Dendritic cell treated with granulocyte-macrophage colony-stimulating factor and Interleukin-4, amounts not matched to agents 40 ng/mL and 50 ng/mL, for 4 days (primary cell): ENCODE data around the gene CCDC148.

Source experiments
- H3K27ac Mint-ChIP-seq: one replicate; pipeline ENCODE4 v1.8.0; 2022; ENCODE audit warnings: mild to moderate bottlenecking, mixed read lengths
- H3K27me3 Mint-ChIP-seq: one replicate; pipeline ENCODE4 v1.8.0; 2022; ENCODE audit warnings: mild to moderate bottlenecking, mixed read lengths
- H3K36me3 Mint-ChIP-seq: one replicate; pipeline ENCODE4 v1.8.0; 2022; ENCODE audit warnings: low read depth, mixed read lengths
- H3K4me1 Mint-ChIP-seq: one replicate; pipeline ENCODE4 v1.8.0; 2022; ENCODE audit warnings: low read depth, mixed read lengths
- H3K4me3 Mint-ChIP-seq: one replicate; pipeline ENCODE4 v1.8.0; 2022; ENCODE audit warnings: mild to moderate bottlenecking, moderate library complexity, mixed read lengths
- H3K9me3 Mint-ChIP-seq: one replicate; pipeline ENCODE4 v1.8.0; 2022; ENCODE audit warnings: mixed read lengths
- intact Hi-C: fragments of 100-400 bp; cut with micrococcal nuclease; formaldehyde crosslinking; loops from one replicate; pipeline ENCODE4 v1.15.0; 2022

Gene CCDC148

DNA sequence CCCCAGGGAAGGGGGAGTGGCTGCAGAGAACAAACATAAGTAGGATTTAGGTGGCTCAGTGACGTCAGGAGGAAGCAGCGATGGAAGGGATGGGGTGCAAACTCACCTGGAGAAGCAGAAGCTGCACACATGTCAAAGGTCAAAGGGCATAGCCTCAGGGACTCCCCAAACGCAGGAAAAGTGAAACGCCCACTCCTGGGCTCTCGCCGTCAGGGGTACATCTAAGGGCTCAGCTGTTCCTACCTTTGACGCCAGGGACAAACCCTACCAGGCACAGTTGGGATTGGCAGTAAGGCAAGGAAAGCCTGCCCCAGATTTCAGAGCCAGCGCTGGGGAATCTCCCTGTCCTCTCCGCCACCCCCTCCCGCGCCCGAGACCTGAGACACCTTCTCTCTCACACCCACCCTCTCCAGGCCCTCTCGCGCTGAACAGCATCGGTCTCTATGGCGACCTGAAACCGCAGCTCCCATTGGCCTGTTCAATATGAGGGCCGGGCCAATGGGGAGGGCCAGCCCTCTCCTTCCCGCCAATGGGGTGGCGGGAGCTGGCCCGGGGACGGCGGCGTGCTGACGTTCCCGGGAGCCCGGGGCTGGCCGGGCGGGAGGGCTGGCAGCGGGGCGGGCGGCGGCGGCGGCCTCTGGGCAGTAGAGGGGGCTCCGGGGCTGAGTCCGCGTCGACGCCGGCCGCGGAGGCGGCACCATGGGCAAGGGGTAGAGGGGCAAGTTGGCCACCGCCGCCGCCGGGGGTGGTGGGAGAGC, at the start of gene CCDC148, which contains the start of gene PKP4:
Gene CCDC148 (minus strand): TSS at position 445 of the 758 bp plus-strand sequence. CDS start 314 bp downstream, at position 131.
Gene PKP4 (plus strand): TSS at position 644 of the 758 bp plus-strand sequence. CDS start 76,233 bp downstream, outside the sequence.
- Mint-ChIP-seq H3K9me3 (no peaks in the 10 kb centered on the region), H3K36me3 (peaks cover 15% of the 10 kb centered on the region), H3K4me3 (peak within 1 kb of the TSS; percentile 98), H3K27me3 (peaks cover 34% of the 10 kb centered on the region), H3K4me1 (peaks cover 22% of the 10 kb centered on the region), H3K27ac (peak within 1 kb of the TSS; percentile 96)
- intact Hi-C loops: loop anchor here (5.0 kb wide), 1 partner anchor 434 kb away; no protein-coding TSS in a partner anchor

DNA sequence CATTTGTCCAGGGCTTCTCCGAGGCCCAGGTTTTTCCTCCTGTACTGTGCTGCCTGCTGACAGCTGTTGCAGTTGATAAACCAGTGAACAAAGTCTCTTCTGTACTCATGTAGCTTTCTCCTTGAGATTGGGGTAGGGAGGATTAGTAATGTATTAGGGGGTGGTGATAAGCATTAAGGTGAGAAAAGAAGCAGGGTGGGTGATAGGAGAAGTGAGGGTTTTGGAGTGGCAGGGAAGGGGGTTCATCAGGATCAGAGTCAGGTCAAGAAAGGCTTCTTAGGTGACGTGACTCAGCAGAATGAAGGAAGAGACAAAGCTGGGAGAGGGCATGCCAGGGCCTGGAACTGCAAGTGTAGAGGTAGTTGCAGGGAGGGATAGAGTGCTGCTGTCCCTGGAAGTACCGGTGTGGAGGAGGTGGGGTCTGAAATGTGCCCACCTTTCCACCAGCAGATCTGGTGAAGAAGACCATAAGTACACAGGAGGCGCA, 48.9 kb upstream of the CCDC148 start:
- H3K9me3 Mint-ChIP-seq: no peaks in the 10 kb centered on the region
- peaks cover 4% of the 10 kb centered on the region for H3K4me1 Mint-ChIP-seq
- no peaks in the 10 kb centered on the region for H3K27me3 Mint-ChIP-seq
- H3K36me3 Mint-ChIP-seq: no peaks in the 10 kb centered on the region
- H3K27ac Mint-ChIP-seq: no peak overlapping the region
- no peak overlapping the region for H3K4me3 Mint-ChIP-seq
- intact Hi-C loops: no loop called here

DNA sequence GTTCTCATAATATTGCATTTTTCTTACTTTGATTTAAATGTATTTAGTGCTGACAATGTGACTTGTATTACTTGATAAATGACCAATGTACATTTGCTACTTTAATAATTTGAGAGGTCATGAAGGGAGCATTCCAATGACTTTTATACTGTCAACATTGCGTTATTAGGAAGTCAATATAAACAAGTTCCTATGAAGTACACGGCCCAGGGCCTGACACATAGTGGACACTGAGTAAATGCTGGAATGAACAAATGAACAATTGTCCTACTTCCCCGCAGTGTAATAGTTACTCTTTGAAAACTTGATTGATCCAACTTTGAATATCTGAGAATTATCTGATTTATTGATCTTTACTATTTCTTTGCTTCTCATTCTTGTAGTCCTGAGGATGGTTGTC, 47.5 kb upstream of the CCDC148 start:
- intact Hi-C loops: no loop called here
- Mint-ChIP-seq H3K4me1 (no peaks in the 10 kb centered on the region), H3K27ac (no peak overlapping the region), H3K27me3 (no peaks in the 10 kb centered on the region), H3K36me3 (no peaks in the 10 kb centered on the region), H3K4me3 (no peak overlapping the region), H3K9me3 (no peaks in the 10 kb centered on the region)

DNA sequence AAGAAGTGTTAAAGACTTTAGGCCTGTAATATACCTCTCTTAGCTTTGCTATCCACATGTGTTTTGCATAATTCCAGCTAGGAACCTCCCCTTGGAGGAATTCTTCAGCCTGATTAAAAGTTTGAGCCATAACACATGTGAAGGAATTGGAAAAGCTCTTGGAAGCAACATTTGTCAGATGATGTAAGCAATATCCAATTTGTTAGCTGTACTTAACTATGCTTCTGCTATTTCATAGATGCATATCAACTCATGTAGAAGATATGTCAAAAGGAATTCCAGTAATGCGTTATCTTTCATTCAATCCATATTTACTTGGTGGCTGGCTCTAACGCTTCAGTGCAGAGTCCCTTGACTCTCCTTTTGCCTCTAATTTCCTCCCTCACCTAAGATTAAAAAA, 46.4 kb upstream of the CCDC148 start:
- no peaks in the 10 kb centered on the region for H3K36me3 Mint-ChIP-seq
- H3K9me3 Mint-ChIP-seq: no peaks in the 10 kb centered on the region
- no peak overlapping the region for H3K4me3 Mint-ChIP-seq
- intact Hi-C loops: no loop called here
- no peak overlapping the region for H3K27ac Mint-ChIP-seq
- no peaks in the 10 kb centered on the region for H3K4me1 Mint-ChIP-seq
- H3K27me3 Mint-ChIP-seq: no peaks in the 10 kb centered on the region

DNA sequence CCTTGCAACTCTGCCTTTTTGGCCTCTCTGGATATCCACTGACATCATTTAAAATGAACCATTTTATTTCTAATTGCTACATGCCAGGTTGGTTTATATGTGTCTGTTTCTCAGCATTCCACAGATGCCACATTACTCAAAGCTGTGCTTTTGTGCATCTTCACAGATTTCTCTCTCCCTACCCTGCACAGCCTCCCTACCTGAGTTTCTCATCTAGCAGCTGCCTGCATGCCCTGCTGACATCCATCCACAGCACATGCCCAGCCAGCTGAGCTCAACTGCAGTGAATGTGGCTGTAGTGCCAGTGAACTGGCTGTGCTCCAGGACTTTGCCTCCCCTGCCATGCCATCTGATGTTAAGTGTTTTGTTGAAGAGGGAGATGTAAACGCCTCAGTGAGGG, 44.7 kb upstream of the CCDC148 start:
- Mint-ChIP-seq H3K27me3 (no peaks in the 10 kb centered on the region), H3K4me3 (no peak overlapping the region), H3K4me1 (no peaks in the 10 kb centered on the region)

DNA sequence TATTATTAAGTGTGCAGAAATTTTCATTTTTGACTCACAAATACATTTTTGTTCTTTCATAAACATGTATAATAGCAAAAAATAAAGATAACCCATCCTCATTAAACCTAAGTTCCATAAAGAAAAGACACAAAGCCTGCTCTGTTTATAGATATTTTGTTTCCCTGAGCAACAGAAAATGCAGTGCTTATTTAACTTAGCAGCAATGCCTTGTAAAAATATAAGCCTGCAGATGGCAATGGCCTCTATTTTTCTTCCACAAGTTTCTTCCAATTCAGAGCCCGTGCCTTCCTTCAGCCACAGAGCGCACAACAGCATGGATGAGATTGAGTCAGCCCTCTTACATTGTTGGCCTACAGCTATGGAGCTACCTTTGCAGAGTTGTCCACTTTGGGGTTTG, 43.8 kb upstream of the CCDC148 start:
- no peaks in the 10 kb centered on the region for H3K36me3 Mint-ChIP-seq

More for the DNA sequence above, 44.7 kb upstream of the CCDC148 start:
- Mint-ChIP-seq H3K9me3 (no peaks in the 10 kb centered on the region), H3K36me3 (no peaks in the 10 kb centered on the region), H3K27ac (no peak overlapping the region)
- intact Hi-C loops: no loop called here

DNA sequence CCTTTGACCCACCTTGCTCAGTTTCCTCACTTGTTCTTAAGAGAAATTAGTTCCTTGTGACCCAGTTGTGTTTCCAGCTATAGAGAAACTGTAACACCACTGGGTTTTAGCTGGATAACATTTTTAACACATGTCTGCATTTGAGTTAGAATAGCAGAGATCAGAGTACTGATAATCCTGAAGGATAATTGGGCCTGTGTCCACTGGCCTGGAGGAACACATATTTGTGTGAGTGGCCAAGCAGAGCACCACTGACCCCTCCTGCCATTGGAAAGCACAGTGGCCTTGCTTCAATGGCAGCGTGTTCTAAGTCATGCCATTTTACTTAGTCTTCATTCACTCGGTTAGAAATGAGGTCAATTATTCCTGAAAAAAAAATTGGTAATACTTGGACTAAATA, 42.8 kb upstream of the CCDC148 start:
- no peak overlapping the region for H3K27ac Mint-ChIP-seq
- no peaks in the 10 kb centered on the region for H3K9me3 Mint-ChIP-seq
- H3K4me3 Mint-ChIP-seq: no peak overlapping the region
- intact Hi-C loops: no loop called here
- no peaks in the 10 kb centered on the region for H3K36me3 Mint-ChIP-seq
- H3K4me1 Mint-ChIP-seq: no peaks in the 10 kb centered on the region
- H3K27me3 Mint-ChIP-seq: no peaks in the 10 kb centered on the region

More for the DNA sequence above, 43.8 kb upstream of the CCDC148 start:
- intact Hi-C loops: no loop called here
- no peaks in the 10 kb centered on the region for H3K4me1 Mint-ChIP-seq
- no peak overlapping the region for H3K27ac Mint-ChIP-seq
- no peaks in the 10 kb centered on the region for H3K27me3 Mint-ChIP-seq
- H3K9me3 Mint-ChIP-seq: no peaks in the 10 kb centered on the region
- no peak overlapping the region for H3K4me3 Mint-ChIP-seq

DNA sequence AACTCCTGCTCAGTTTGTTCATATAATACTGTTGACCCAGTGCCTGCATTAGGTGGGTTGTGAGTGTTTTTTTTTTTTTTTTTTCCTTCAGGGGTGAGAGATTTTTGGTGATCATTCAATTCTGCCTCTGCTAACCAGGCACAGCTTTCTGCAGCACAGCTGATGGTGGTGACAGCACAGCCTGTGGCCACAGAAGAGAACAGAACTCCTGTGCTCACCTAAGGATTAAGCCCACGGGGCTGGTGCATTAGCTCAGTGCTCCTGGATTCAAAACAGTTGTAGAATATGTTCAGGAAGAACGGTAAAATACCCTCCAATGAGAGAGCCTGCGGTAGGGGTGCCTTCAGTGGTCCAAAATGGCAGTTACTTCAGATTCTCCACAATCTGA, 42.2 kb upstream of the CCDC148 start:
- Mint-ChIP-seq H3K4me3 (no peak overlapping the region), H3K9me3 (no peaks in the 10 kb centered on the region), H3K4me1 (no peaks in the 10 kb centered on the region), H3K27me3 (no peaks in the 10 kb centered on the region), H3K27ac (no peak overlapping the region), H3K36me3 (no peaks in the 10 kb centered on the region)
- intact Hi-C loops: no loop called here

DNA sequence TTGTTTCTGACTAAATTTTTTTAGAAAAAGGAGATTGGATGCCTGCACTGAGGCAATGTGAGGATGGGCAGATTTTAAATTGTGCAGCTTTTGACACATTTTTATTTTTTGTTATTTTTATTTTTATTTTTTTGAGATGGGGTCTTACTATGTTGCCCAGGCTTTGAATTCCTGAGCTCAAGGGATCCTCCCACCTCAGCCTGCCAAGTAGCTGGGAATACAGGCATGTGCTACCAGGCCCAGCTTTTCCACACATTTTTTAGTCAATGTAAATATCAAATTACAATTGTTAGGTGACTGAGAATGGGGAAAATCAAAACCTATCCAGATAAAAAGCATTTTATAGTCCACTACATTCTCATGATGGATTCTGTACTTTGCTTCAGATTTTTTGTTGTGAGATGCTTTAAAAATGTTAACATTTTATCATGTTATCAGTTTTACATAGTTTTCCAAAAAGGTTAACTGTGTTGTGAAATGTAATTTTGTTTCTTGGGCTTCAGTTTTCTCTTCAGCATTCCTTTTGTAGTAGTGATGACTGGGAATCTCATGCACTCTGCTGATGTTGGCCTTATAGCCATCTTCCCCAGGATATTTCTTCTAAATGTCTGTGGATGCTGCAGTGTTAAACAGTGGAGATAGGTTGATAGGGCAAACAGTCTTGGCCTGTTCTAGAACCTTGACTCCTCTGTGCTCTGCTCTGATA, 41.6 kb upstream of the CCDC148 start:
- Mint-ChIP-seq H3K4me1 (no peaks in the 10 kb centered on the region), H3K27ac (no peak overlapping the region)
- intact Hi-C loops: no loop called here

DNA sequence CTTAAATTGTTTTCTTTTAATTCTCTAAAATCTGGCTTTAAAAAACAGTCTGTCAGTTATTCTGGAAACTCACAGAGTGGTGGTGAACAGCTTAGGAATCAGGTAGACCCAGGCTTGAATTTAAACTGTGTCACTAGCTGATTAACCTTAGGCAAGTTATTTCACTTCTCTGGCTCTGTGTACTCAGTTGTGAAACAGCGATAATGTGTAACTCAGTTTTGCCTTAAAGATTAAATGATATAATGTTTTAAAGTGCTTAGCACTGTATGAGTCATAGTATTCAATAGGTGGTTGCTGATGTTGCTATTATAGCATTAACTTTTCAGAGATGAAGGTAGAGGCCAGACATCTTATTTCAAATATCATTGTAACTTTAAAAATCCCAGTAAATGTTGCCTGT, 40.9 kb upstream of the CCDC148 start:
- no peak overlapping the region for H3K27ac Mint-ChIP-seq
- H3K9me3 Mint-ChIP-seq: no peaks in the 10 kb centered on the region
- H3K36me3 Mint-ChIP-seq: no peaks in the 10 kb centered on the region
- no peaks in the 10 kb centered on the region for H3K27me3 Mint-ChIP-seq
- H3K4me1 Mint-ChIP-seq: no peaks in the 10 kb centered on the region
- H3K4me3 Mint-ChIP-seq: no peak overlapping the region
- intact Hi-C loops: no loop called here

More for the DNA sequence above, 41.6 kb upstream of the CCDC148 start:
- Mint-ChIP-seq H3K4me3 (no peak overlapping the region), H3K36me3 (no peaks in the 10 kb centered on the region), H3K27me3 (no peaks in the 10 kb centered on the region), H3K9me3 (no peaks in the 10 kb centered on the region)

DNA sequence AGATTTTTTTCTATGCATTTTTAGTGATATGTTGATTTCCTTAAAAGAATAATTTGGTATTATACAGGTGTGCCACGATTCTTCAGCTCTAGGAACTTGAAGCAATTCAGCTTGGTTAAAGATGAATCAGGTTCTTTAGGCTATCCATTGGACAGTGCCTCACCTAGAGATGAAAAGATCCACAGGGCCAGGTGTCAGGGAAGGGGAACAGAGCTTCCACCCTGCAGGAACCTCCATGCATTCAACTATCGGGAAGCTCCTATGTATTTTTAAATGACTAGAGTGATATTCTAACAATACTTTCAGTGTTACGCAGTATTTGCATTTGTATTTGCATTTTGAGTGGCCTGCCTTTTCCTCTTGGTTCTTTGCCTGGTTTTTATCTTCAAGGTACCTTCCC, 40.4 kb upstream of the CCDC148 start:
- no peaks in the 10 kb centered on the region for H3K27me3 Mint-ChIP-seq
- no peak overlapping the region for H3K4me3 Mint-ChIP-seq
- H3K4me1 Mint-ChIP-seq: no peaks in the 10 kb centered on the region
- H3K36me3 Mint-ChIP-seq: no peaks in the 10 kb centered on the region
- H3K27ac Mint-ChIP-seq: no peak overlapping the region
- intact Hi-C loops: no loop called here
- no peaks in the 10 kb centered on the region for H3K9me3 Mint-ChIP-seq

DNA sequence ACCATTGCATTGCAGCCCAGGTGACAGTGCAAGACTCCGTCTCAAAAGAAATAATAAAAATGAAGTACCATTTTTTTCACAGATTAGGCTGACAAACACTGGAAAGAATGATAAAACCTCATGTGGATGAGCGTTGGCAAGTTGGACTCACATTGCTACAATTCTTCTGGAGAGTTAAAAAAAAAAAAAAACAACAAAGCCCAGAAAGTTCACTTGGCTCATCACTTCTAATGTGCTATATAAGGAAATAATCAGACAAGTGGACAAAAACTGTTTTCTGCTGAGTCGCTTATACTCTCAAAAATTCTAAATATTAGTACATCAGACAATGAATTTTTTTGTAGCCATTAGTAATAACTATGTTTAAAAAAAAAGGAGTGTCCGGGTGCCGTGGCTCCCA, 38.6 kb upstream of the CCDC148 start:
- H3K27ac Mint-ChIP-seq: no peak overlapping the region
- H3K36me3 Mint-ChIP-seq: no peaks in the 10 kb centered on the region
- H3K9me3 Mint-ChIP-seq: no peaks in the 10 kb centered on the region
- H3K4me1 Mint-ChIP-seq: no peaks in the 10 kb centered on the region
- H3K27me3 Mint-ChIP-seq: no peaks in the 10 kb centered on the region
- intact Hi-C loops: no loop called here
- H3K4me3 Mint-ChIP-seq: no peak overlapping the region

DNA sequence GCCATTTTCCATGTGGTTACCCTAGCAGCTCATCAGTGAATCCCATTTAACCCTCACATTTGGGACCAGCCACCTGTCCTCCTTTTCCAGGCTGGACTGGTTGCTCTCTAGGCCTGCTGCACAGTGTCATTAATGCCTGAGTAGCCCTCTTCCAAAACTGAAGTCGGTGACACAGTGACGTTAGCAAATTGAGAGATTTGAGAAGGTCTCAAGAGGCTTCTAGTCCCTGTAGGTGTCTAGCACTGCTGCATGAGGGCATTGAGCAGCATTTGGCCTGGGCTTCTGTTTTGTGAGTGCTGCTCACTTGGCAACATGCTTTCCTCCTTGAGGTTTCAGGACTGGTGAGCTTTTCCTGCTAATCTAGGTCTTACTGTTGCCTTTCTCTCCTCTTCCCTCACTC, 36.9 kb upstream of the CCDC148 start:
- no peaks in the 10 kb centered on the region for H3K36me3 Mint-ChIP-seq
- H3K4me3 Mint-ChIP-seq: no peak overlapping the region
- H3K27ac Mint-ChIP-seq: no peak overlapping the region
- no peaks in the 10 kb centered on the region for H3K9me3 Mint-ChIP-seq
- intact Hi-C loops: no loop called here
- H3K27me3 Mint-ChIP-seq: no peaks in the 10 kb centered on the region
- peaks cover 6% of the 10 kb centered on the region for H3K4me1 Mint-ChIP-seq

DNA sequence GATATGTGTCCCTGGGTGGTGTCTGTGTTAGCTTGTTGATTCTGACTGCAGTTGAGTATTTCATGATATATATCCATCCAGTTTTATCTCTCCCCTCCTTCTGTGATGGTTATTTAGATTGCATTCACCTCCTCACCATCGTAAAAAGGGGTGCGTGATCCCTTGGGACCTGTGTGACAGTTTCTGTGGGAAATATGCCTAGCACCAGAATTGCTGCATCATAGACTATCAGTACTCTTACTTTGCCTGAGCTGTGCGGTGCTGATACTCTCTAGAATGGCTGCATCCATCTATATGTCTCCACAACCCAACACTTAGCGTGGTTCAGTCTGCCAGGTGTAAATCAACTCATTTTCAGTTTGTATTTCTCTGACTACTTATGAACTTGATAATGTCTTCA, 34.5 kb upstream of the CCDC148 start:
- Mint-ChIP-seq H3K4me1 (peaks cover 6% of the 10 kb centered on the region), H3K4me3 (no peak overlapping the region), H3K27ac (no peak overlapping the region), H3K9me3 (no peaks in the 10 kb centered on the region), H3K27me3 (no peaks in the 10 kb centered on the region), H3K36me3 (no peaks in the 10 kb centered on the region)
- intact Hi-C loops: no loop called here
